Suppressor macrophage treated with lipopolysaccharide for 1 hour (primary cell): ENCODE data around the gene SYNDIG1.

Source experiments
- DNase-seq, 3 donors: peaks; one replicate each; pipeline ENCODE4 v3.0.0-alpha.2; 2020 to 2022

Gene SYNDIG1

GRCh38 chr20:24679448-24680047 lies 210.1 kb downstream of the SYNDIG1 start:
- DNase-seq = no peak

- no peak for DNase-seq
These were observed 212.4 kb downstream of the SYNDIG1 start for GRCh38 chr20:24681634-24682495.

- DNase-seq = no peak
These were observed 213.1 kb downstream of the SYNDIG1 start for GRCh38 chr20:24682496-24682985.

- no peak for DNase-seq
These were observed 214.2 kb downstream of the SYNDIG1 start for GRCh38 chr20:24683676-24684075.

- peak; percentile 45 for DNase-seq
These were observed 215.0 kb downstream of the SYNDIG1 start for GRCh38 chr20:24684421-24684871.

- DNase-seq = no peak
These were observed 215.7 kb downstream of the SYNDIG1 start for GRCh38 chr20:24684956-24685691.

GRCh38 chr20:24685736-24686135 lies 216.3 kb downstream of the SYNDIG1 start:
- no peak for DNase-seq

- no peak for DNase-seq
These were observed 216.7 kb downstream of the SYNDIG1 start for GRCh38 chr20:24686156-24686555.

- DNase-seq = no peak
These were observed 221.0 kb downstream of the SYNDIG1 start for GRCh38 chr20:24690408-24690807.

- no peak for DNase-seq
These were observed 222.5 kb downstream of the SYNDIG1 start for GRCh38 chr20:24691901-24692351.

GRCh38 chr20:24692446-24693200 lies 223.2 kb downstream of the SYNDIG1 start:
- peak in 2 of 3 donors; percentile 23 to 34 for DNase-seq

- no peak for DNase-seq
These were observed 224.2 kb downstream of the SYNDIG1 start for GRCh38 chr20:24693466-24694156.

- DNase-seq = no peak
These were observed 224.8 kb downstream of the SYNDIG1 start for GRCh38 chr20:24694157-24694726.

- no peak for DNase-seq
These were observed 225.5 kb downstream of the SYNDIG1 start for GRCh38 chr20:24694727-24695528.

- peak in 1 of 3 donors; percentile 9 for DNase-seq
These were observed 226.2 kb downstream of the SYNDIG1 start for GRCh38 chr20:24695529-24696225.

- DNase-seq = no peak
These were observed 227.0 kb downstream of the SYNDIG1 start for GRCh38 chr20:24696396-24696795.

GRCh38 chr20:24697411-24697810 lies 228.0 kb downstream of the SYNDIG1 start:
- DNase-seq = no peak

GRCh38 chr20:24698189-24698588 lies 228.8 kb downstream of the SYNDIG1 start:
- DNase-seq = no peak

GRCh38 chr20:24698706-24699206 lies 229.3 kb downstream of the SYNDIG1 start:
- no peak for DNase-seq
